IMR-90 (cell line): ENCODE data around the gene DISC1. TPM values are rescaled to one million over a fixed set of nuclear protein-coding genes. Genes with fewer than 3 reads are reported as not detected.

ENCODE experiments used
- ATAC-seq: fragments of 200-7000 bp; cut with Tn5 transposase; 2 replicates; pipeline ENCODE4 v1.9.1; 2020; ENCODE audit warnings: low read depth, mild to moderate bottlenecking, moderate library complexity
- BruUV-seq: library from RNA; stranded (reverse); fragments of 400-500 nt; replicated peaks from 2 replicates; lab custom pipeline; 2021; lab: Mats Ljungman, UMichigan
- CTCF ChIA-PET: fragments of 300-600 bp; formaldehyde crosslinking; extraction: SDS; loops from one replicate; lab custom pipeline; 2021; ENCODE audit warnings: antibody characterized with exemption; lab: Yijun Ruan, JAX
- POLR2A ChIA-PET: fragments of 300-600 bp; sonication (Branson Sonifier 250); formaldehyde crosslinking; loops from one replicate; lab custom pipeline; 2022; ENCODE audit warnings: antibody characterized with exemption; ENCODE audit not compliant: unreplicated experiment; lab: Charles Lee
- DNase-seq: peaks from one replicate; pipeline ENCODE4 v3.0.0; 2013
- H2AFZ ChIP-seq: replicated peaks from 2 replicates; pipeline ENCODE3; 2013; ENCODE audit warnings: low read length, mild to moderate bottlenecking; ENCODE audit not compliant: poor library complexity
- H2AK5ac ChIP-seq: 2 replicates; pipeline ENCODE4 v1.6.1; 2013; ENCODE audit warnings: low read depth, low read length, inconsistent platforms
- H2AK9ac ChIP-seq: replicated peaks from 2 replicates; pipeline ENCODE3; 2013; ENCODE audit warnings: mild to moderate bottlenecking, low read depth, low read length, moderate library complexity; ENCODE audit not compliant: poor library complexity
- H2BK120ac ChIP-seq: 2 replicates; pipeline ENCODE4 v1.6.1; 2013; ENCODE audit warnings: low read depth, low read length, inconsistent platforms
- H2BK15ac ChIP-seq: 3 replicates; pipeline ENCODE4 v1.6.1; 2013; ENCODE audit warnings: low read depth, low read length, inconsistent platforms
- H2BK20ac ChIP-seq: 2 replicates; pipeline ENCODE4 v1.6.1; 2013; ENCODE audit warnings: low read depth, mild to moderate bottlenecking, inconsistent platforms, low read length, moderate library complexity
- H2BK5ac ChIP-seq: 2 replicates; pipeline ENCODE4 v1.6.1; 2013; ENCODE audit warnings: mild to moderate bottlenecking, low read depth, low read length, inconsistent platforms; ENCODE audit not compliant: poor library complexity, severe bottlenecking
- H3K14ac ChIP-seq: replicated peaks from 2 replicates; pipeline ENCODE4 v1.6.1; 2013; ENCODE audit warnings: low read depth, low read length, inconsistent platforms
- H3K18ac ChIP-seq: 2 replicates; pipeline ENCODE4 v1.6.1; 2013; ENCODE audit warnings: low read depth, low read length, control low read depth
- H3K23ac ChIP-seq: 2 replicates; pipeline ENCODE4 v1.6.1; 2013; ENCODE audit warnings: low read depth, low read length, inconsistent platforms
- H3K27ac ChIP-seq: 2 replicates; pipeline ENCODE4 v1.5.1; 2013; ENCODE audit warnings: mild to moderate bottlenecking, control low read depth, low read length; ENCODE audit not compliant: insufficient read depth
- H3K27me3 ChIP-seq: 2 replicates; pipeline ENCODE4 v1.6.1; 2013; ENCODE audit warnings: low read length; ENCODE audit not compliant: control insufficient read depth, insufficient read depth
- H3K36me3 ChIP-seq: 2 replicates; pipeline ENCODE4 v1.6.1; 2013; ENCODE audit warnings: low read length, mixed read lengths; ENCODE audit not compliant: control insufficient read depth, insufficient read depth
- H3K4ac ChIP-seq: 2 replicates; pipeline ENCODE4 v1.6.1; 2013; ENCODE audit warnings: low read depth, low read length, inconsistent platforms
- H3K4me1 ChIP-seq: 2 replicates; pipeline ENCODE4 v1.6.1; 2013; ENCODE audit warnings: low read length, mixed read lengths; ENCODE audit not compliant: control insufficient read depth, insufficient read depth
- H3K4me2 ChIP-seq: 2 replicates; pipeline ENCODE4 v1.6.1; 2013; ENCODE audit warnings: low read depth, mild to moderate bottlenecking, control low read depth, low read length, moderate library complexity
- H3K4me3 ChIP-seq: 2 replicates; pipeline ENCODE4 v1.5.1; 2013; ENCODE audit warnings: low read depth, mild to moderate bottlenecking, control low read depth, low read length, moderate library complexity; ENCODE audit not compliant: insufficient read depth
- H3K56ac ChIP-seq: 2 replicates; pipeline ENCODE4 v1.6.1; 2013; ENCODE audit warnings: low read length, inconsistent platforms; ENCODE audit not compliant: insufficient read depth; ENCODE audit errors: extremely low read depth
- H3K79me1 ChIP-seq, 2 experiments: 2 replicates each; pipeline ENCODE4 v1.6.1; 2013; ENCODE audit warnings: low read length in 2 of 2, inconsistent platforms in 1 of 2, low read depth in 1 of 2
- H3K9ac ChIP-seq: 2 replicates; pipeline ENCODE4 v1.6.1; 2013; ENCODE audit warnings: low read depth, low read length, control low read depth
- H3K9me1 ChIP-seq: 2 replicates; pipeline ENCODE4 v1.6.1; 2013; ENCODE audit warnings: low read length, inconsistent platforms; ENCODE audit not compliant: insufficient read depth
- H3K9me3 ChIP-seq: 2 replicates; pipeline ENCODE4 v1.6.1; 2013; ENCODE audit warnings: low read length; ENCODE audit not compliant: control insufficient read depth, insufficient read depth
- H4K20me1 ChIP-seq: 2 replicates; pipeline ENCODE4 v1.6.1; 2013; ENCODE audit warnings: low read length, inconsistent platforms; ENCODE audit not compliant: insufficient read depth
- H4K5ac ChIP-seq: 2 replicates; pipeline ENCODE4 v1.6.1; 2013; ENCODE audit warnings: mild to moderate bottlenecking, low read depth, low read length, control low read depth
- H4K8ac ChIP-seq, 2 experiments: 2 replicates each; pipeline ENCODE4 v1.6.1; 2013; ENCODE audit warnings: low read depth in 2 of 2, low read length in 2 of 2, control low read depth in 1 of 2, inconsistent platforms in 1 of 2
- H4K91ac ChIP-seq: 2 replicates; pipeline ENCODE4 v1.6.1; 2013; ENCODE audit warnings: low read depth, low read length, inconsistent platforms; ENCODE audit not compliant: insufficient read depth
- ELK1 ChIP-seq: fragments of 150-350 bp; IDR thresholded peaks from 2 replicates; pipeline ENCODE4 v1.6.1; 2016; ENCODE audit warnings: low read depth, mild to moderate bottlenecking, low read length, moderate library complexity, borderline replicate concordance
- WGBS, 2 experiments: methylation state at CpG; one replicate each; pipeline versions ENCODE4 v1.1.5 to v1.1.7; 2013; ENCODE audit warnings: missing lambda C conversion rate in 2 of 2; ENCODE audit not compliant: insufficient read length in 1 of 2; ENCODE audit errors: extremely low coverage in 2 of 2; 5-methylcytosine and 5-hydroxymethylcytosine counted together
- dilution Hi-C: fragments of 300-500 bp; cut with HindIII; formaldehyde crosslinking; loops from one replicate; pipeline ENCODE4 v1.14.3; 2018; ENCODE audit warnings: low sequenced_read_pairs; ENCODE audit not compliant: unreplicated experiment
- in situ Hi-C: fragments of 300-500 bp; cut with MboI; formaldehyde crosslinking; loops from 3 replicates; pipeline ENCODE4 v1.14.3; 2019; ENCODE audit warnings: low sequenced_read_pairs, inconsistent platforms, mixed read lengths
- intact Hi-C: fragments of 100-400 bp; cut with micrococcal nuclease; formaldehyde crosslinking; loops from 2 replicates; pipeline ENCODE4 v1.10.0; 2022
- polyA plus RNA-seq, 3 experiments: library from polyadenylated mRNA; depleted of rRNA; stranded (reverse); fragments of >200 nt; gene quantifications; 2 replicates each; pipeline ENCODE4 v1.2.3, GENCODE V29; 2012; ENCODE audit warnings: low replicate concordance in 1 of 3
- total RNA-seq: library from RNA; depleted of rRNA; stranded (reverse); fragments of >200 nt; gene quantifications from 2 replicates; pipeline ENCODE4 v1.2.3, GENCODE V29; 2012

The DISC1 gene
- total and polyA plus RNA-seq, 2 of the 4 experiments (the other 2 are of a cell fraction) = 2.2 to 7.0 TPM

DNA sequence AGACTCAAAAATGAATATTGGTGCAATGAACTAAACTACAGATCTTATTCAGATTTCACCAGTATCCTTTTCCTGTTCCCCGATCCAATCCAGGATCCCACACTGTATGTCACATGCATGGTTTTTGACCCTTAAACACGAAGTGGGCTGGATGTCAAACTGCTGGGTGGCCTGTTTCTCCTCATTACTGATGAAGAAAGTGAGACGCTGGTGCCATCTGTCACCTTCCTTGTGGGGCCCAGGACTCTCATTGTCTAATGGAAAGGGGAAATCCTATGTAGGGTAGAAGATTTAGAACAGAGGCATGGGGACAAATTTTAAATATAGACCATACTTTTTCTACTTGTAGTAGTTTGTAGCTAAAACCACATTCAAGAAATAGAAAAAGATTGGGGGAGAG, 56.2 kb downstream of the DISC1 start:
- H3K9ac ChIP-seq = no peak overlapping the region
- ChIA-PET POLR2A (no interaction called here), CTCF (no interaction called here)
- peaks cover 4% of the 10 kb centered on the region; the same call in 1 of the 2 replicates for H3K9me1 ChIP-seq
- intact Hi-C loops = no loop called here
- H3K4me2 ChIP-seq = no peak overlapping the region
- no peaks in the 10 kb centered on the region for H4K20me1 ChIP-seq
- dilution Hi-C loops = no loop called here
- H4K91ac ChIP-seq = no peak overlapping the region
- H3K27ac ChIP-seq = no peak overlapping the region
- H3K56ac ChIP-seq = no peak overlapping the region
- no peak overlapping the region for H3K18ac ChIP-seq
- peaks cover 2% of the 10 kb centered on the region; the same call in 1 of the 2 replicates for H3K9me3 ChIP-seq
- no peak overlapping the region for H3K4me3 ChIP-seq
- no peaks in the 10 kb centered on the region for H3K27me3 ChIP-seq
- H2BK15ac ChIP-seq = no peak overlapping the region
- no peak overlapping the region for H2AK9ac ChIP-seq
- no peak overlapping the region for H2BK20ac ChIP-seq
- ATAC-seq (no peak), DNase-seq (no peak)
- H4K5ac ChIP-seq = no peak overlapping the region
- peaks cover 9% of the 10 kb centered on the region; the same call in 1 of the 2 replicates for H3K4me1 ChIP-seq
- no peak overlapping the region; the same call in 1 of the 2 replicates for H3K4ac ChIP-seq
- H3K36me3 ChIP-seq = no peaks in the 10 kb centered on the region
- WGBS, 2 experiments = no CpG with 5 or more reads among the region's 3 CpGs
- no peak overlapping the region for H2AK5ac ChIP-seq
- no peak for TF ChIP-seq ELK1
- BruUV-seq = no TSS peak
- H2BK120ac ChIP-seq = no peak overlapping the region
- in situ Hi-C loops = no loop called here
- H2BK5ac ChIP-seq = no peak overlapping the region
- H2AFZ ChIP-seq = no peak overlapping the region
- no peak overlapping the region for H3K14ac ChIP-seq
- H4K8ac ChIP-seq = no peak overlapping the region
- no peak overlapping the region for H3K23ac ChIP-seq
- peaks cover 0 to 15% of the 10 kb centered on the region in 2 experiments; a peak in 1 of 4 replicates for H3K79me1 ChIP-seq
